ENCODE measurements around the gene CAPN1.

DNA sequence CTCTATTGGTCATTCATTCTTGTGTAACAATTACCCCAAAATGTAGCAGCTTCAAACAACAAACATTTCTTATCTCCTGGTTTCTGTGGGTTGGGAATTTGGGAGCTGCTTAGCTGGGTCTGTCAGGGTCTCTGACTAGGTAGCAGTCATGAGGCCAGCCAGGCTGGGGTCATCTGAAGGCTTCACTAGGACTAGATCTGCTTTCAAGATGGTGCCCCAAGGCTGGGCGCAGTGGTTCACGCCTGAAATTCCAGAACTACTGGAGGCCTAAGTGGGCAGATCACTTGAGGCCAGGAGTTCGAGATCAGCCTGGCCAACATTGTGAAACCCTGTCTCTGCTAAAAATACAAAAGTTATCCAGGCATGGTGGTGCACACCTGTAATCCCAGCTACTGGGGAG is 24.8 kb upstream of the CAPN1 start:
- no peak for TF ChIP-seq EZH2 (IDR thresholded peaks at IDR 0.05; ENCODE audit: insufficient read depth, poor library complexity, severe bottlenecking)
- TF ChIP-seq EZH2phosphoT487 (IDR thresholded peaks at IDR 0.05; ENCODE audit: insufficient read depth, low read depth): no peak
